SH-SY5Y (cell line): ENCODE measurements around the gene CDH4.

Source experiments
- GATA2 ChIP-seq: IDR thresholded peaks from 2 replicates; pipeline ENCODE4 v1.6.1; 2011; ENCODE audit warnings: mild to moderate bottlenecking, low read depth, low read length
- GATA3 ChIP-seq: IDR thresholded peaks from 2 replicates; pipeline ENCODE4 v1.6.1; 2011; ENCODE audit warnings: low read depth, mild to moderate bottlenecking, low read length, moderate library complexity

The CDH4 gene

DNA sequence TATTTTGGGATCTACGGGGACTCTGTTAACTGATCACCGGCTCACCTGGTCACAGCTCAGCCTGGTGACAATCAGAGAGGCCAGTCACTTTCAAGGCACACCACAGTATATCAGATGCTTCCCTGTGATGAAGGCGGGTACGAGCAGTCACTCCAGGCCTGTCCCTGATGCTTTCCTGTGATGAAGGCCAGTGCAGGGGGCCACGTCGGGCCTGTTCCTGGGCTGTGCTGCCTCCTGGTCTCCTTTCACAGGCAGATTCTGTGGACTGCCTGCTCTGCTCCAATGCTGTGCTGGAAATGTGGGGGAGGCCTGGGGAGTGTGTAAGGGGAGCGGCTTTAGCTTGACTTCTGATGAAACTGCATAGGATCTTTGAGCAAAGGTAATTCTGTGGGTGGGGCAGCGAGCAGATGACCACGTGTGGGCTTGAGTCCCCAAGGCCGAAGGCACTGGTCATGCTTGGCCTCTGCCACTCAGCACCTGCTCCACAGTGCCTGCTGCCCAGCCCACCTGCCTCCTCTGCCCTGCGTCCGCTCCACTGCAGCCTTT is 441.1 kb downstream of the CDH4 start:
- TF ChIP-seq GATA2 (no peak), GATA3 (no peak)

DNA sequence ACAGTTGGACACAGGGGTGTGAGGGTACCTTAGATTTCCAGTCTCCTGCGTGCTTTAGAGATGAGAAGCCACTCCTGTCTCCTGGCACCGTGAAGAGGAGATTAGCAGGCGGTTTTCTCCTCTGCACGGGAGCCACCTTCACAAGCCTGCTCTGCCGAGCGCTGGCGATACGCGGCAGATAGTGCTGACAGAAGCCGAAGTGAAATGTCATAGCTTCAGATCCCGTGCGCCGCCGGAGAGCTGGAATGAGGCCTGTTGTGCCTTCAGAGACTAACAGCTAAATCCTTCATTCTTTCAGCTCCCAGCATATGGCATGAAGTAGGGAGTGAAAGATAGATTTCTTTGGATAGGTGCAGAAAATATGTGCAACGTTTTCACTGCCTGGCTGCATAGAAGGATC is 442.6 kb downstream of the CDH4 start:
- TF ChIP-seq GATA2 (no peak), GATA3 (no peak)

DNA sequence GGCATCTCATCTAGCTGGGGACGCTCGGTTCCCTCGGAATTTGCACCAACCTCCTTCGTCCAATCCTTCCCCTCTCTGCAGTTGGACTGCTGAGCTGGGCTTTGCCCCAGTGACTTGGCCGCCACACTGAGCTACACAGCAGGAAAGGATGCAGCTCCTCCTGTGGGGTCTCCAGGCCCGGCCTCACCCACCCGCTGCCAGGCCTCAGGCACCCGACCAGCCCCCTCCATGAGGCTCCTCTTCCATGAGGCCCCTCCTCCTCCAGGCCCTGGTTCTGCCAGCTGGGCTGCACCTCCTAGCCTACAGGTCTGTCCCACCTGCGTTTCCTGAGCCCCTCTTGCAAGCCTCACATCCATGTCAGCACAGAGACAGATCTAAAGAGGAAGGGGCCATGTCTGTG is 443.7 kb downstream of the CDH4 start:
- TF ChIP-seq GATA3 (no peak), GATA2 (no peak)

DNA sequence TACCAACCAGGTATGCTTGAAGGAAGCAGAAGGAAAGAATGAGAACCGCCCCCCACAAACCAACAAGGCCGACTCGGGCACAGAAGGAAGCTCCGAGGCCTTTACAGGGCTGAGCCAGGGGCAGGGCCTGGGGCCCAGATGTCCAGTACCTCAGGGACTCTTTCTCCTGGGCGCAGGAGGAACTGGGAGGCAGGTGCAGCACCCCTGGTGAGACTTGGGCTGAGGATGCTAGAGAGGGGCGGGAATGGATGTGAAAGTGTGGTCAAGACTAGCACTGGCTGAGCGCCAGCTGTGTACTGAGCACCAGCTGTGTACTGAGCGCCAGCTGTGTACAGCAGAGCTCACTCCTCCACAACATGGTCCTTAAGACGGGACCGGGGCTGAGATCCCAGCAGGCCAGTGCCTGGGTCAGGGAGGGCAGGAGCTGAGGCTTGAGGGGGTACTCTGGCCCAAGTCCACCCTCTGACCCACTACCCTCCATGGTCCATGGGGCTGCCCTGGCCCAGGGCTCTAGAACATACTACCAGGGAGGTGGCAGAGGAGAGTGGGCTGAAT is 444.2 kb downstream of the CDH4 start:
- TF ChIP-seq GATA2 (no peak), GATA3 (no peak)

DNA sequence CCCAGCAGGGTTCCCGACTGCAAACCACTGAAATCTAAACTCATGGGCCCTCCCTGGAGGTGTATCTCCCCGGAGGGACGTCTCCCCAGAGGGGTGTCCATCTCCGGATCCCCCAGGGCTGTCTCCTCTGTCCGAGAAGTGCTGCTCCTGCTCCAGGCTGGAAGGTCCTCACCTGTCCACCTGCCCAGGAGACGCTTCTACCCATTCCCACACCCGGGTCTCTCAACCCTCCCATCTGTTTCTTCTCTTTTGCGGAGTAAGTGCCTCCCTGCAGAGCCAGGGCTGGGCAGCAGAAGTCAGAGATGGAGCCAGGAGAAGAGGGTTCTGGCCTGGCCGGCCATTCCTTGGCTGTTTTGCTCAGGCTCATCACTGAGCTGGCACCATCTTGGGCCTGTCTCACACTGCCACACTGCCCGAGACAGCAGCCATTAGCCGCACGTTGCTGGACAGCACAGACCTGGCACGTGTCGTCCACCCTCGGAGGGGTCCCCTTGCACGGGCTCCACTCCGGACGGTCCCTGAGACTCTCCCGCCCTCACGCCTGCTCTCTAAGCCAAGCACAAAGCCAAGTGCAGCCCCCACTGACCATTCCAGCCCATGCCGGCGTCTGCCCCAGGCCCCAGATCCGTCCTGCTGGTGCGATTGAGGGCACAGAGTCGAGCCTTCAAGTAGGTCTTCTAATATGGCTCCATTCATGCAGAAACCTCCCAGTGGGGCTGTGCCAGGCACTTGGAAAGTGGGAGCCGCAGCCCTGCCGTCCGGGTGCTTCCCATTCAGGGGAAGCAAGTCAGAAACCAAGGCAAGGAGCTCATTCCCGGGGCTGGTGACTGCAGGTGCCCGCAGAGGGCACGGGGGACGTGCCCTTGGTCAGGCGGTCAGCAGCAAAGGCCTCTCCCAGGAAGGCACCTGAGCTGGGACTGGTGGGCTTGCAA is 445.9 kb downstream of the CDH4 start:
- no peak for TF ChIP-seq GATA2
- TF ChIP-seq GATA3 = no peak

DNA sequence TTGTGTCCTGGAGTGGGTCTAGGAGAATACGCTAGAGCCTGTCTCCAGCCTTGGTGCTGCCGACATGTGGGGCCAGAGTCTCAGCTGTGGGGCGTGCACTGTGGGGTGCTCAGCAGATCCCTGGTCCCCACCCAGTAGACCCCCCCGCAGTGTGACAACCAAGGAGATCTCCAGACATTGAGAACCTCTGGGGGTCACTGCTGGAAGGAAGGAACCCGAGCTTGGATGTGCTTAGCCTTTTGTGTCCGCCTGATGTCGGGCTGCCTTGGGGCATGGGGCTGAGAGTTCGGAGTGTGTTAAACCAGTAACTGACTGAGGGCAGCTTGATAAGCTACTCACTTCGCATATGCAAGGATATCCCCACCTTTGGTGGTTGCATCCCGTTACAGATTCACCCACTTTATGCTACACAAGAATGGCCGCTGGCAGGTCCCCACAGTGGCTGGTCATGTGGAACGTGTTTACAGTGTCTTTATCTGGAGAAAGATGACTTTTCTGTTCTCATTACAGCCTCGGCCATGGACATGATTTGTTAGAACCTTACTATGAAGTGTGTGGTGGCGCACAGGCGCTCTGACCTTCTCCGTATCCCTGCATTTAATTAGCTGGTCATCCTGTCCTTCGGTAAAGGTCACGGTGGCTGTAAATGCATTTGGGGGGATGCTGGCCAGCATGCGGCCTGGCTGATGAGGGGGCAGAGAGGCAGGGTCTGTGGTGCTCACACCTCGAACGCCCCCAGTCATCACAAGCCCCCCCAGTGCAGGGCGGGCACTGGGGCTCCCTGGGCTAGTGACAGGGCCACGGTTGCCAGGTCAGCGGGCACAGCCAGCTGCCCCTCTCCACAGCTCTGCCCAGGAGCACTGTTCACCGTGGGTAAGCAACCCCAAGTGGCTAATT is 446.8 kb downstream of the CDH4 start:
- TF ChIP-seq GATA2 (no peak), GATA3 (no peak)

DNA sequence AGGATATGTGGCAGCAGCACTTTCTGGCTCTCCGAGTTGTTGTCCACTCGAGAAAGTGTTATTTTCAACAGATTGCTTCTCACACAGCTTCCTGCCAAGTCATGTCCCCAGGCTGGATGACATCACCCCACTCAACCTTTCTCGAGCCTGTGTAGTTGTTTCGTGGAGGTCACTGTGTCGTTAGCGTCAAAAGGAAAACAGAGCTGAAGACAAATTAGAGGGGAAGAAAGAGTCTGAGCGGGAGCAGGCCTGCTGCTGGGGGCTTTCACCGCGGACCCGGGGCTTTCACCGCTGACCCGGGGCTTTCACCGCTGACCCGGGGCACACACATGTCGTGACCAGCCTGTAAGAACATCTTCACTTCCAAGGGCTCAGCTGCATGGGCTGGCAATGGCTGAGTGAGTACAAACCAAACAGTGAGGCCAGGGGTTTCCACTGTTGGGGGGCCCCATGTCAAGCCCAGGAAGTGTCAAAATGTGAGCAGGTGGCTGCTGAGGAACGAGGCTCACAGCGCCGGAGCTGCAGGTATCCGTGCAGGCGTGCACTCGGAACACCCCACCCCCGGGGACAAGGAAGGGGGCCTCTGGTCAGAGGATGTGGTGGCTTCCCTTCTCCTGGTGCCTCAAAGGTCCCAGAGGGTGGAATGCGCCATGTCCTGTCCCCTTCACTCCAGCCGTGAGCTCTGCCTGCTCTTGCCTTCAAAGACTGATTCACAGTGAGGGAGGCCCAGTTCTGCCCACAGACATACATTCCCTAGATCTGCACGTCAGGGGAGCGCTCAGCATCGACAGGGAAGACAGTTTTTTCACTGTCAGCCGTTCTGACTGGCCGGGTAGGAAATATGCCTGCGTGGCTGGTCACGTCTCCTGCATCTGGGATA is 447.7 kb downstream of the CDH4 start:
- no peak for TF ChIP-seq GATA3
- TF ChIP-seq GATA2 = no peak

DNA sequence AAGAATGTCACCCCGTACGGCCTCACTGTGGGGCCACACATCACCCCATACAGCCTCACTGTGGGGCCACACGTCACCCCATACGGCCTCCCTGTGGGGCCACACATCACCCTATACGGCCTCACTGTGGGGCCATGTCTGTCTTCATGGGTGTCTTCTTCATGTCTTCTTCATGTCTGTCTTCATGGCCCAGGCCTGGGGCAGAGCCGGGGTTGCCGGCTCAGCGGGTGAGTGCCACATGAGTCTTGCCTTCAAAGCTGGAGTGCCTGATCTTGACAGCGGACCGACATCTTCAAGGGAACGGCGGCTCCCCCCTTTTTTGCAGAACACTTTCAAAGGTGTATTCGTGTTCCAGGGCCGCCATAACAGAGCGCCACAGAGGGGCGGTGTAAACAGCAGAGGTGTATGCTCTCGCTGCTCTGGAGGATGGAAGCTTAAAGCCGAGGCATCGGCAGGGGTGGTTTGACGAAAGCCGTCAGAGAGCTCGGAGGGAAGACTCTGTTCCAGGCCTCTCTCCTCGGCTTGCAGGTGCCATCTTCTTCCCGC is 448.6 kb downstream of the CDH4 start:
- TF ChIP-seq GATA2 (no peak), GATA3 (no peak)

DNA sequence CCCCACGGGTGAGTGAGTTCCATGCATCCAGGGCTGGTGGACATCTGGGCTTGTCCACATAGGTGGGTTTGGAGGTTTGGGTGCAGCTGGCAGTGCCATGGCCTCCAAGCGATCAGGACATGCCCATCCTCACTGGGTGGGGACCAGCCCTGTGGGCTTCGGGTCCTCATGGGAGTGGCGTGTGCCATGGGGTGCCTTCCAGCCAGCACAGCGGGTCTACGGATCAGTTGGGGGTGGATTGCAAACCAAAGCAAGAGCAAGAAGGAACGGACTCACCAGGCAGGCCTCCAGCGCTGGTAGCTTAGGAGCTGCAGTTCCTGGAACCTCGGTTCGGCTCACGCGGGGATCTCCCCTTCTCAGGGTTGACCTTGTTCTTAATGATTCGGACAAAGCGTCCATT is 449.3 kb downstream of the CDH4 start:
- no peak for TF ChIP-seq GATA2
- no peak for TF ChIP-seq GATA3

DNA sequence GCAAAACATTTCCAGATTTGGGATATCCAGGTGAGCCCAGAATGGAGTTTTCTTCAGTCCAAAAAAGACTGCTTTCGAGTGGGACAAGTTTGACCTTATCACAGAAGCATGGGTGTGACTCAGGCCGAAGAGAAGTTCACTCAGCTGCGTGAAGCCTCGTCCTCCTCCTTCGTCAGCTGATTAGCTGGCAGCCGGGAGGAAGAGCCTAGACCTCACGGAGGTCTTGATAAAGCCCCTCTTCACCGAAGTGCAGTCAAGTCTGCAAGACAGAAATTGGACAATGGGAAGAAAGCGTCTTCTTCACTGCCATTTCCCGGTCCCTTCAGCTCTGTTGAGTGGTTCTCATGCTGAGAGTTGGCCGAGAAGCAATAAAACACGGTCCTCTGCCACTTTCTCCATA is 449.7 kb downstream of the CDH4 start:
- TF ChIP-seq GATA2 = no peak
- TF ChIP-seq GATA3 = no peak

DNA sequence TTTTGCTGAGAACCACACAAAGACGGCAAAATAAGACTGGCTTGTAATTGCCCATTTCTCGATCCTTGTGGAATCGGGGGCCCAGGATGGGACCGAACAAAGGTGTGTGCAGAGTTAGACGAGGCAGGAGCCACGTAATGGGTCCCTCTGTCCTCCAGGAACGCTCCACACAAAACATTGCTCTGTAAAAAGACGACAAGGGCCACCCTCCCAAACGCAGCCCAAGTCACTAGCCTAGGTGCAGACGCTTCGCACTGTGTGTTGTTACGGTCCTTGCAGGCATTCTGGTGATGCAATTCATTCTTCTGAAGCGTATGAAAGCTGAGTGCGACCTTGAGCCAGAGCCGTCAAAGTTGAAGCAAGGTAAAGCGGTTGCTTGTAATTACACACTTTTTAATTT is 450.2 kb downstream of the CDH4 start:
- TF ChIP-seq GATA3 = no peak
- no peak for TF ChIP-seq GATA2

DNA sequence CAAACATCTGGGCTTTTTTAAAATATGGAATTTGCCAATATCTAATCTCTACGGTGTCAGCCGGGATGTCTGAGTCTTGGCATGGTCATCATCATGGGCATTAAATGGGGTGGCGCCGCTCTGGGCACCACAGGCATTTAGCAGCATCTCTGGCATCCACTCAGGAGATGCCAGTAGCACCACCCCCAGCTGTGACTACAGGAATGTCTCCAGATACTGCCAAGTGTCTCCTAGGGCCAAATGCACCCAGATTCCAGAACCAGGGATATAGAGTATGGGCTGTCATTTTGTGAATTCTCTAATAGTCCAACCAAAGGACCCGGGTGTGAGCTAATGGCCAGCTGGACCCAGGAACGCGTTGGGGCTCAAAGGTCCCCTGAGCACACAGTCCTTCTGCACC is 452.6 kb downstream of the CDH4 start:
- TF ChIP-seq GATA2 = no peak
- TF ChIP-seq GATA3 = no peak

DNA sequence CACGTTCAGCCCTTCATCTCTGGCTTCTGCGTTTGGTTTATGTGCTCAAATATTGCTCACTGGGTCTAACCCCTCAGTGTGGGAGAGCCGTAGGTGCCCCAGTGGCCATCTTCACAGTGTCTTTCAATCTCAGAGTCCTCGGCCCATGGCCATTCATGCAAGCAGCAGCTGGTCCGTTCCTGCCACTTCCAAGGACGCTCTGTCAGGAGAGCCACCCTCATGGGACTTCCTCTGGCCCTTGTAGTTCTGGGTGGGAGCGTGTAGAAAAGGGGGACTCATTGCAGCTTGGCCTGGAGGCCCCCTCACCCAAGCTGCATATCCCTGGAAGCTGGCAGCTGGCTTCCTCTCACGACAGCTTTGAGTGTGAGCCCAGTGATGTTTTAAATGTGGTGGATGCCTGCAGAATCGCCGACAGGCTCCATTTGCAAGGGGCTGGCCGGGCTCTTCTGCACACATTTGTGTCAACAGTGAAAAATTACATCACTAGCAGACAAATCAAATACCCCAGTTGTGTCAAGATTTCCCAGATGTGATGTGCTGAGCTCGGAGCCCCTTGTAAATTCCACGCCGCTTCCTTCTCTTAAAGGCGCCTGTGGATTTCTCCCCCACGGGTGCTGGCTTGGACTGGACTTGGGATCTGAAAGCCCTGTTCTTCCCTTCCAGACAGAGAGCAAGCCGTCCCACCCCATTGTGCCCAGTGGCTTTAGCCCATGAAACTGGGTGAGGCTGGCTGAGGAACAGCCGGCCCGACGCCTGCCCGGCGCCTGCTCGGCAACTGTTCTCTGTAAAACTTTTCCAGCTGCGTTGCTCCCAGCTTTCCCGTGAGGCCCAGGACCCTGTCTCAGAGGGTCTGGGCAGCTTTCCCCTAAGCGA is 453.6 kb downstream of the CDH4 start:
- TF ChIP-seq GATA2 = no peak
- TF ChIP-seq GATA3 = no peak
